Stimulated activated CD4-positive, alpha-beta T cell treated with anti-CD3 and anti-CD28 coated beads, Interleukin-4, amount 100 ng/mL, for 48 hours (primary cell): ENCODE measurements around the gene MKRN1.

ENCODE experiments used
- DNase-seq, 2 donors: peaks; one replicate each; pipeline ENCODE4 v3.0.0-alpha.2; 2020; ENCODE audit warnings: low read depth in 2 of 2

The MKRN1 gene

DNA sequence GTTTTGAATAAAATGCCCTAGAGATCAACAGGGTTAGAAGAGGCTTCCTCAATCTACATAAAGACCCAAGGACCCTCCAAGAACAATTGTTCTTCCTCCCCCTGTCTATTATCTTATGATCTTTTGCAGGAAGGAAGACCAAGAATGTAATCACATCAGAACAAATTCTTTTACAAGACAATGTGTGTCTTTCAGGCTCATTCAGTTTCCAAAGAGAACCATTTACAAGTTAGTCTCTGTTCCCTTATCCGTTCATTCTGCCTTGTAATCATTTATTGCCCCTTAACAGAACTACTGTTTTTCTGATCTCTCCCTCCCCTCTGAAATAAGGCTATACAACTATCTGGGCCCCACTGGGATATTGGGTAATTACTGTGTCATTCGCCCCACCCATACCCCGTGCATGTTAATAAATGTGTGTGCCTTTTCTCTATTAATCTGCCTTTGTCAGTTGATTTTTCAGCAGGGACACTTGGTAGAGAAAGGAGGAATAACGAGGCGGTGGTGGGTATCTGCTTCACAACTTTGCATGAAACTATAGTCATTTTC lies 5.7 kb upstream of the MKRN1 start:
- no peak for DNase-seq

DNA sequence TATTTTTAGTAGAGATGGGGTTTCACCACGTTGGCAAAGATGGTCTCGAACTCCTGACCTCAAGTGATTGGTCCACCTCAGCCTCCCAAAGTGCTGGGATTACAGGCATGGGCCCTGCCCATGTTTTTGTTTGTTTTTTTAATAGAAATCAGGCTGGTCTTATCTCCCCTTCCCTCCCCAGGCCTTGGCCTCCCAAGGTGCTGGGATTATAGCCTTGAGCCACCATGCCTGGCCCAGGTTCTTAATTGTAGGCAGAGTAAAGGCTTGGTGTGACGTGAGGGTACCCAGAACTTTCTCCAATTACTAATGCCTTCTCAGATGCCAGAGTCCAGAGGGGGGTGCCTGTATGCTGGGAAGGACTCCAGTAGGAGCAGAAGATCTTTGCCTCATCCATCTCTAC lies 5.2 kb upstream of the MKRN1 start:
- no peak for DNase-seq

DNA sequence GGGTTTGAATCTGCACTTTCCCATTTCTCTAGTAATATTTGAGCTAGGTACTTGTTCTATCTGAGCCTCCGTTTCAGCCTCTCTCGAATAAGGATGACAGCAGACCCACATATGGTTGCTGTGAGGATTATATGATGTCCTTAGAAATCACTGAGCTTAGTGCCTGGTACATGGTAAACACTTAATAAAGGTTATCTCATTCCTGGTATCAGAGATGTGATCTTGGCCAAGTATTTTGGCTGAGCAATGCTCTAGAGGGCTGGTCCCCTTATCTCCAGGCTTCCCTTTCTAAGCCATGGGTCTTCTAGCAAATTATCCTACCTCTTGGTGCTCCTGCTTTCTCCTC lies 407 bp upstream of the MKRN1 start:
- DNase-seq, result no peak

DNA sequence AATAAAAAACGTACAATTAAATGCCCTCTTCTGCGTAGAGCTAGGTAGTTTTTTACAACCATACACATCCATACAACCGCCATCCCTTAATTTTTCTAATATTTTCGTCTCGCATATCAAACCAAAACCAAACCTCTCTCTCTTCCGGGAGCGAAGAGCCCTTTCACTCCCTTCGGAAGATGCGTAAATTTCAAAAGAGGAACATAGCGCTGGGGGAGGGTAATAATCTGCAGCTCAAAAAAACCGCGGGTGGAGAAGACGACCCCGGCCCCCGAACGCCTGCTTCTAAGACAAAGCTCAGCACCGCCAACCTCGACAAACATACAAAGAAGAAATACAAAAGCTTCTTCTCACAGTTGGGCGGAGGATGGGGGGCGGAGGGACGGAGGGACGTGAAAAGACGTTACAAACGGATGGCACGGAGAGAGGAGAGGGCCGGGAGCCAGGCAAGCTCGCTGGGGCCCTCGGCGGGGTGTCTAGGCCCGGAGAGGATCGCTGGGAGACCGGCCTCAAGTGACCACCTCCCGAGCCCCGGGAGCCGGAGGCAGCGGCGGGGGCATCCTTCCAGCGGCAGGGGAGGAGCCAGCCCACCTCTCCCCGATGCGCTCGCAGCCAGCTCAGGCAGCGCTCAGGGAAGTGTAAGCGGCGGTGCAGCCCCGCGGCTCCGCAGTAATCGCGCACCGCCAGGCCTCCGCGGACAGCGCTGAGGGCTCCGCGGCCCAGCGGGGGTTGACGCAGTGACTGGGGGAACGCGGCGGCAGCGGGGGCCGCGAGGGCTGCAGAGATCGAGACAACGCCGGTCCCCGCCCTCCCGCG lies 851 bp downstream of the MKRN1 start:
- DNase-seq, result peak; percentile 22 to 44

DNA sequence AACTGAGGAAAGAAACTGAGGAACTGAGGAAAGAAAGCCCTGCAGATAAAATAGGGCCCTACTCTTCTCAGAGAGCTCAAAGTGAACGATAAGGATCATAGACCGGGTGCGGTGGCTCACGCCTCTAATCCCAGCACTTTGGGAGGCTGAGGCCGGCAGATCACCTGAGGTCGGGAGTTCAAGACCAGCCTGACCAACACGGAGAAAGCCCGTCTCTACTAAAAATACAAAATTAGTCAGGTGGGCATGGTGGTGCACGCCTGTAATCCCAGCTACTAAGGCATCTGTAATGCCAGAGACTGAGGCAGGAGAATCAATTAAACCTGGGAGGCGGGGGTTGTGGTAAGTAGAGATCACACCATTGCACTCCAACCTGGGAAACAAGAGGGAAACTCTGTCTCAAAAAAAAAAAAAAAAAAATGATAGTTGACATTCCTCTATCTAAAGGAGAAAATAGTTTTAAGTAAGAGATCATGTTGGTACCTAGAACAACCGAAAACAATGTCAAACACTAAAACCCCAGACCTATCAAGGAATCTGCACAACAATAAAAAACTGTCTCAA lies 2.5 kb downstream of the MKRN1 start:
- DNase-seq, result no peak

DNA sequence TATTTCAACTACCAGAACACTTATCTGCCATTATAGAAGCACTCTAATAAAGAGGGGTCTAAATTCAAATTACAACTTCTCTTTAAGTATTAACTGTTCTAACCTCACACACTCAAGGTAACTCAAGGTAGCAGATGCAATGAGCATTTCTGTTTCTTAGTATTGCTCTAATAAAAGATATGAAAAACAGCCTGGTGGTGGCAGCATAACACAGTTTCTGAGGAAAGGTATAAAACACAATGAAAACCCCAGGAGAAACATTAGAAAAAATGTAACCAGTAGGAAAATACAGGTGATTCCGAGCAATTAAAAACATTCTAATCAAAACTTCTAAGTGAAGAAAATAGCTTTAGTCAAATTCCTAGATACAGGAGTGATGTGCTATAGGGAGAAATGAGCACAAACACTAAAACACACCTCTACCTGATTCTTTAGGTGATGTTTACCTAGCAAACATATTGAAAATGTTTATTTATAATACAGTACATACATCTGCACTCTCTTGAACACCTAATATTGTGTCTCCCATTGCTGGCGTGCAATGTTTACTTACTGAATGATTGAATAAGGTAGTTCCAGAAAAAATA lies 3.5 kb downstream of the MKRN1 start:
- peak in 1 of 2 donors; percentile 23 for DNase-seq

DNA sequence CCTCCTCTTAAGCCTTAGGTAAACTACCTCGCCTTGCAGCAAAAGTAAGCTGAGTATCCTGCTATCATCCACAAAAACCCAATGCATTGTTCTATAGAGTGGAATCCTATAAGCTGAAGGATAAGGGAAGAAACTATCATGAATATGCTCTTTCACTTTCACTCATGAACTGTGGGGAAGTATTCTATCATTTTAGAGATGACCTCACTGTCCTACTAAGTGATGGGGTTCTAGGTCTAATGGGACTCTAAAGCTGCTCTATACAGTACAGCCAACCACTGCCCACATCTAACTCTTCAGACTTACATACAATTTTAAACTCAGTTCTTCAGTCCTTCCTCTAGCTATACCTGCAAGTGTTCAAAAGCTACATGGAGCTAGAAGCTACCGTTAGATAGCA lies 16.2 kb downstream of the MKRN1 start:
- DNase-seq, result no peak

DNA sequence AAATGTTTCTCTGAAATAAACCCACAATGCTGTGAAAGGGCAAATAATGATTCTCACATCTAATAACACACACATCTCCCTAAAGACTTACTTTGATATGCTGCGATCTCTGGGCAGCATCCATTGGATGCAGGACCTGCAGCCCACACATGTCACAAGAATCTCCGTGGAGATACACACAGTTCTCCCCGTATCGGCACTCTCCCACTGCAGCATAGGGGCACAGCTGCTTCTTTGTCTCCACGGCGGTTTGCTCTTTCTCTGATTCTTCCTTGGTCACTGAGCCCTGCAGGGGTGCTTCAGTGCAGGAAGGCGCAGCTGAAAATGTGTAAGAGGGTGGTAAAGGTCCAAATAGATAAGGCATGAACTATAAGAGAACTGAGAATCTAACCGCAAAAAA lies 20.4 kb downstream of the MKRN1 start:
- DNase-seq, result no peak

DNA sequence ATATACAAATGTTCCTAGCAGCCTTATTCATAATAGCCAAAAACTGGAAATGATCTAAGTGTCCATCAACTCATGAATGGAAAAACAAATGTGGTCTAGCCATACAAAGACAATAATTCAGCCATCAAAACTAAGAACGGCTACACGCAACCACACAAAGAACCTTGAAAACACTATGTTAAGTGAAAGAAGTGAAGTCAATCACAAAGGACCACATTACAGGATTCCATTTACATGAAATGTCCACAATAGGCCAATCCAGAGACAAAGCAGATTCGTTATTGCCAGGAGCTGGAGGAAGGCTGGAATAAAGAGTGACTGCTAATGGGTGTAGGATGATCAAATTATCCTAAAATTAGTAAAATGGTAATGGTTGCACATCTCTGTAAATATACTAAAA lies 21.1 kb downstream of the MKRN1 start:
- DNase-seq, result no peak

DNA sequence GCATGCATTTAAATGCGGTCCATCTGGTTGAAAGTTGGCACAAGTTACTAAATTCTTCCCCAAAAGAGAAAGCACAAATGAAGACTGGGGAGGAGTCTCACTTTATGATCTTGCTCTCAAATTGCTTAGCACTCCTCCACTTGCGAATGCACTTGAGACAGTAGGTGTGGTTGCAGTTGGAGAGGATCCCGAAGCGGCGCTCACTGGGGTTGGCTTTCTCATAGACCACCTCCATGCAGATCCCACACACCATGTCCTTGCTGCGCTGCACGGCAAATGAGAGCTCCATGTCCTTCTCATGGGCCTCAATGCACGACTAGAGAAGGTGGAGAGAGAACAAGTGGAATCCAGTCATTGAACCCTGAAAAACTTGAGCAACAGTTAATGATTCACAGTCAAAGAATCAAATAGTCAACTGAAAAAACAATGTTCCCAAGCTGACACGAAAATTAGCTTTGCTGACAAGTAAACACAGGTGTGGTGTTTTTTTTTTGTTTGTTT lies 22.7 kb downstream of the MKRN1 start:
- DNase-seq, result no peak

DNA sequence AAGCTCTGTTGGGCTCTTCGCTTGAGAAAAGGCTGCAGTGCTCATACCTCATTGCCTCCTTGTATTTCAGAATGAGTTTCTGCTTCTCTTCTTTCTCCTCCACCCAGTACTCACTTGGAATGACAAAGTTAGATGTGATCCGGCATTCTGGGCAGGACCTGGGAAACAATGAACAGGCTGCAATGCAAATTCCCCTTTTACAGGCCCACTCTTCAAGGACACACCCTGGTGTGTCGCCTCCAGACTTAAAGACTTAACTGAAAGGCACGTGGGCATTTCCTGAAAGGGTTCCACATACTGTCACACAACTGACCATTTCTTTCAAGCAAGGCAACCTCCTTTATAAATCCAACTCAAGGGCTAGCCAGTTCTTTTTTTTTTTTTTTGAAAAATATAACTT lies 23.6 kb downstream of the MKRN1 start:
- DNase-seq, result no peak

DNA sequence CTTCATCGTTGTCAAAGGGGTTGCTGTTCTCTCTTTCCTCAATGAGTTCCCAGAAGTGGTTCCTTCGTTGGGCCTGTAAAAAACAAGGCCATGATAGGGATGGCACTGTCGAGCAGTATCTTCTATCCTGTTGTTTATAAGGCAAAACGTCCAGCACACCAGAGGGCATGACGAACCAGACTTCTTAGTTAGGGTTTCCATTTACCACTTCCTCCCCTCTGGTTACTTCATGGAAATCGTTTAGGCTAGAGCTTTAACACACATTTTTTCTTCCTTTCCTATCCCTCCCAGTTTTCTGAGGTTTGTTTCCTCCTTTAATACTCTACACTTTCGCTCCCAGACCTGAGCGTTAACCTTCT lies 24.7 kb downstream of the MKRN1 start:
- DNase-seq, result no peak

DNA sequence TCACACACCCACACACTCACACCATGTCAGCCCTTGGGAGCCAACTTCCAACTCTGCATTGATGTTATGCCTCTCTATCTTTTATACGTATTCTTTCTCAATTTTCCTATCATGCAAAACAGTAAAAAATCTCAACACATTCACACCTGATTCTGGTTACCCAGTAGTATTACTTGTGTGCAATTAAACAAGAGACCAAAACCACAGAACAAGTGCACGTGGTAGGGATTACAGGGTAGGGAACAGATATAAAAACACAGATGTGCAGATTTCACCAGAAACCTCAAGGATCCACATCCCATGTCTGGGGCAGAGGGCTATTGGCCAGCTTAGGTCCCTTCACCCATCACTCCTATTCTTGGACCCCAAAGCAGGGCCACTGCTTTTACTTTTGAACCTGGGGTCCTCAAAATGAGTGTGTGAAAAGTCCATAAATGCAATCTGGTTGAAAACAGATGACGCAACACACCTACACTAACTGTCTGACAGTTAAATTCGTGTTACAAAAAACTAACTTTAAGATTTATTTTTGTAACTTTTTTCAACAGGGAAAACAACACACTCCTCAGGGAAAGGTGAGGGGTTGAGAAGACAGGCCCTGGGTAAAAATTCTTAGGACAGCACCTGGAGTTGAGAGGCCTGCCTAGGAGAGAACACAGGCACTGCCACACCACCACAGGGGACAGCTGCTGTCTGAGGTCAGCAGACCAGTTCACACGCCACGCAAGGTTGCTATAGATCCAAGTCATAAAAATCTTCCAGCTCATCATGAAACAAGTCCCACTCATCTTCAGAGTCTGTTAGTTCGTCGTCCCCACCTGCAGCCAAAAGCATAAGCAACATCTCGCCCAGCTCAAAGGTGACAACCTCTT lies 25.3 kb downstream of the MKRN1 start:
- peak in 1 of 2 donors; percentile 19 for DNase-seq

DNA sequence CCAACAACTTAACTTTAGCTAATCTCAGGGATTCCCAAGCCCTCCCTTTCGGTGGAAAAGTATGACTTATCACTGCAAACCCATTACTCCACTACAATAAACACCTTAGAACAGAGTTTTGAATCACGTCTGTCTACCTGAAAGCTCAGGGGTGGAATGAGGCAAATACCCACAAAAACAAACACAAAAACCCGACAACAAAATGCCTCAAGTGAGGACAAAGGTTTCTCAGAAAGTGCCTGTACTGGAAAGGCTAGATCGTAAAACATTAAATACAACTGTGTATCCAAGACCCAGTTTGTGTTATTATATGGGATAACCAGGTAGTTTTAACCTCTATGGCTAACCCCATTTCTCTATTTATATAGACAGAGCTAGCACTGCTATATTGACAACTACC lies 26.0 kb downstream of the MKRN1 start:
- DNase-seq, result no peak

DNA sequence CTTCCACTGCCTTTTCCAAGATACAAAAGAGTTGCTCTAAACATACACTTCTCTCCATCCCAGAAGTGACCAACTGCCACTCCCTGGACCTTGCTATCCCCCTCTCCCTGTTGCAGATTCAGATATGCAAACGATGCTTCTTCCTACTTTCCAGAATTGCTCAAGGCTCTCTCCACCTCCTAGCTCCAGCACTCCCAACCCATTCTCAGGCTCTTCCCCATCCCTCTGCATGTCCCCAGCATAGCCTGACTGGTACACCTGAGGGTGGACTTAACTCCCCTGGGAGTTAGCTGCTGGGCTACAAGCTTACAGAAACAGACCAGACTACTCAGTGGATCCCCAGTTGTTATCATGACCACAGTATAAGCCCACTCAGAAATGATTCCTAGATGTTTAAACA lies 27.6 kb downstream of the MKRN1 start:
- no peak for DNase-seq

DNA sequence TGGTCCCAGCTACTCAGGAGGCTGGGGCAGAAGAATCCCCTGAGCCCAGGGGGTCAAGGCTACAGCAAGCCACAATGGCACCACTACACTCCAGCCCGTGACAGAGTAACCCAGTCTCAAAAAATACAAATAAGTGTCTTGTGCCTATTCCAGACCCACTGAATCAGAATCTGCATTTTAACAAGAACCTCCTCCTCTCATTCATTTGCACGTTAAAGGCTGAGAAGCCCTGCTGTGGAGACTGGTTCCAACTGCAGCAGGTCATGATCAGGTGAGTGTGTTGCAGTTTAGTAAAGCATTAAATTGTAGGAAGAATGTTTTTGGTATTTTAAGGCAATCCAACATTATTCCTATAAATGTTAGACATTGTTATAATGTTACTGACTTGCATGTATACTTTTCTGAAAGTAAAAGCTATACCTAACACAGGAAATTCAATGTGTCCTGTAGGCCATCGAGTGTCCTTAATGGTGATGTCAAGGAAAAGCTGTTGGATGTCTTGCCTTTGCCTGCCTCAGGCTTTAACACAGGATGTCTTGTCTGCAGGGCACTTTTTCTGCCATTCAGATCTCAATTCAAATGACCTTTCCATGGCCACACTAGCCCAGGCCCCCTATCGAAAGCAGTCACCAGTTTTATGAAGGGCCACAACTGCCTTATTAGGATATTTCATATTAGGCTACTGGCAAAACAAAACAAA lies 30.4 kb downstream of the MKRN1 start:
- no peak for DNase-seq

DNA sequence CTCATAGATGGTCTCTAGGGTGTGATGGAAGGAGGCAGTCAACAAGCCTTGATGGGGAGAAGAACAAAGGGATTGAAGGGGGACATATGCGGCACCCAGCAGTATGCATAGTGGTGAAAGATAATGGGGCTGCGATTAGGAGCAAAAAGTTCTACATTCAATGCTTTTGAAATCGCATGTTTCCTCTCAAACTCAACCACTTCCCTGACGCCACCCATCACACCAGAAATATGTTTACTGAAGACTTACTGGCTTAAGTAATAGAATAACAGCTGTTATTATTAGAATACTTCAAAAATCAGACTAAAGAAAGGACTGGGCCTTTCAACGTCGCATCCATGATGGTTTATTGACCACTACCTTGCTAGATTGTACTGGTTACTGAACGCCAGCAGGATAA lies 31.5 kb downstream of the MKRN1 start:
- DNase-seq, result no peak

DNA sequence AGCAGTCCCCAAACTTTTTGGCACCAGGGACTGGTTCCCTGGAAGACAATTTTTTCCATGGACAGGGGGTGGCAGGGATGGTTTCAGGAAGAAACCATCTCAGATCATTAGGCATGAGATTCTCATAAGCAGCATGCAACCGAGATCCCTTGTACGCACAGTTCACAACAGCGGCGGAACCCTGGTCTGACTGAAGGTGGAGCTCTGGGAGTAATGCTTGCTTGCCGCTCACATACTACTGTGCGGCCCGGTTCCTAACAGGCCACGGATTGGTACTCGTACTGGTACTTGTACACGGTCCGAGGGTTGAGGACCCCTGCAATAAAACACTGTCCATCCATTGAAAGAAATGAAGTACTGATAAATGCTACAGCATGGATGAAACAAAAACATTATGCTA lies 32.8 kb downstream of the MKRN1 start:
- DNase-seq, result no peak

DNA sequence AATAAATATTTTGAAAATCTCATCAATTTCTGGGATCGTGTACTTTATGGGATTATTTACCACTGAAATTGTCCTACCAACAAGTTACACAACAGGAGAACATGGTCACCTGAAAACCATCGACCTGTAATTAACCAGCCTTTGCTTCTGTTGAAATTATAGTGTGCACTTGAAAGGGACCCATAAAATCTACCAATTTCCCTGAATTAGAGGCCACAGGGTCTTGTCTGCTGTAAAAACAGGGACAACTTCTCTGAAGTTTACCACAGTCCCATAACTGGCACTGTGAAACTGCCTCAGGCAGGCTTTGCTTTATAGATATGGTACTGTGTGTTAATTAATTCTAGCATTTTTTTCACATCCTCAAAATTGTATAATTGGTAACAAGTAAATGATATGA lies 37.8 kb downstream of the MKRN1 start:
- no peak for DNase-seq

DNA sequence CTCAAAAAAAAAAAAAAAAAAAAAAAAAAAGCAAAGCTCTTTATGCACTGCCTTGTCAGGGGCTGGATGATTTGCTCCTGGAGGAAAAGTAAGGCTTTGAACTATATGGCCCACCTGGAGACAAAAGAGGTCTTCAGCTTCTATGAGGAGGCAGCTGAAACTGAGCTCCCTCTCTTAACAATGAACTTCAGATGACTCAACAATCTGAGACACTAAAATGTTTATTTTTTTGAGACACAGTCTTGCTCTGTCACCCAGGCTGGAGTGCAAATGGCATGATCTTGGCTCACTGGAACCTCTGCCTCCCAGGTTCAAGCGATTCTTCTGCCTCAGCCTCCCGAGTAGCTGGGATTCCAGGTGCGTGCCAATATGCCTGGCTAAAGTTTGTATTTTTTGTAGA lies 38.7 kb downstream of the MKRN1 start:
- DNase-seq, result no peak

DNA sequence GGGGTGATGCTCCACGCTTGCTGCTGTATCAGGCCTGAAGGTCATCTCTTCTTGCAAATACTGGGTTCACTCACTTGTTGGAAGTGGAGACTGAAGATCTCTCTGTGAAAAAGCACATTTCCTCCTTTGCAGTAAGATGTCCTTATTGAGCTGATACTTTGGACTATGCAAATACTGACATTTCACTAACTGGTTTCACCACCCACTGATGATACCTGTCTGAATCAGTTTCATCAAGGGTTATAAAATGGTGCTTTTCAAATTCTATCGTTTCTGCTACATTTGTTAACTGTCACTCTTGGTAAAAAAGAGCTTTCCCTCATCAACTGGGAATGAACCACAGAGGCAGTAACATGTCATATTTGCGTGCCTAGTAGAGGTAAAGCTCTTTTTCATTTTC lies 39.9 kb downstream of the MKRN1 start:
- no peak for DNase-seq
